Activated T-cell treated with anti-CD3 and anti-CD28 coated beads, Interleukin-2, amount 50 U/mL, for 24 hours (primary cell): ENCODE results near the gene COX5A.
"Not testable (repeated sequence)": the region's sequence is repeated elsewhere in the genome, so short reads cannot be mapped to it uniquely, and the experiment has no call there.

Experiments
- DNase-seq: peaks from one replicate; pipeline ENCODE4 v3.0.0-alpha.2; 2020
- H3K27ac Mint-ChIP-seq: 2 replicates; pipeline ENCODE4 v1.8.0; 2020; ENCODE audit warnings: mild to moderate bottlenecking, mixed read lengths
- H3K27me3 Mint-ChIP-seq: 2 replicates; pipeline ENCODE4 v1.8.0; 2020; ENCODE audit warnings: mixed read lengths
- H3K36me3 Mint-ChIP-seq: 2 replicates; pipeline ENCODE4 v1.8.0; 2020; ENCODE audit warnings: low read depth, mixed read lengths
- H3K4me1 Mint-ChIP-seq: 2 replicates; pipeline ENCODE4 v1.8.0; 2020; ENCODE audit warnings: low read depth, mixed read lengths
- H3K4me3 Mint-ChIP-seq: 2 replicates; pipeline ENCODE4 v1.8.0; 2020; ENCODE audit warnings: mild to moderate bottlenecking, moderate library complexity, mixed read lengths
- H3K9me3 Mint-ChIP-seq: 2 replicates; pipeline ENCODE4 v1.8.0; 2020; ENCODE audit warnings: mixed read lengths

COX5A gene

GRCh38 chr15:74928771-74929198 is 9.1 kb downstream of the COX5A start:
- Mint-ChIP-seq H3K9me3 (no peaks in the 10 kb centered on the region), H3K4me1 (peaks cover 10% of the 10 kb centered on the region), H3K36me3 (peaks cover 79% of the 10 kb centered on the region), H3K4me3 (no peak overlapping the region), H3K27ac (no peak overlapping the region), H3K27me3 (no peaks in the 10 kb centered on the region)
- DNase-seq = no peak

- Mint-ChIP-seq H3K4me1 (peaks cover 5% of the 10 kb centered on the region), H3K27me3 (no peaks in the 10 kb centered on the region), H3K36me3 (peaks cover 90% of the 10 kb centered on the region), H3K4me3 (no peak overlapping the region), H3K27ac (no peak overlapping the region), H3K9me3 (no peaks in the 10 kb centered on the region)
- DNase-seq = no peak
Measured at GRCh38 chr15:74924525-74924924, 13.3 kb downstream of the COX5A start.

GRCh38 chr15:74920456-74920855 is 17.4 kb downstream of the COX5A start:
- H3K27ac Mint-ChIP-seq = no peak overlapping the region
- H3K4me3 Mint-ChIP-seq = no peak overlapping the region
- no peaks in the 10 kb centered on the region for H3K27me3 Mint-ChIP-seq
- peaks cover 89% of the 10 kb centered on the region for H3K36me3 Mint-ChIP-seq
- DNase-seq = no peak
- H3K4me1 Mint-ChIP-seq = peaks cover 5% of the 10 kb centered on the region
- H3K9me3 Mint-ChIP-seq = no peaks in the 10 kb centered on the region

GRCh38 chr15:74917676-74918075 is 20.2 kb downstream of the COX5A start:
- Mint-ChIP-seq H3K36me3 (peaks cover 90% of the 10 kb centered on the region), H3K9me3 (no peaks in the 10 kb centered on the region)
- DNase-seq = no peak

GRCh38 chr15:74913799-74914198 is 24.1 kb downstream of the COX5A start:
- not testable (repeated sequence) for H3K9me3 Mint-ChIP-seq, H3K4me1 Mint-ChIP-seq, H3K4me3 Mint-ChIP-seq, H3K27me3 Mint-ChIP-seq, H3K27ac Mint-ChIP-seq, DNase-seq
- peaks cover 84% of the 10 kb centered on the region for H3K36me3 Mint-ChIP-seq

More at GRCh38 chr15:74917676-74918075, 20.2 kb downstream of the COX5A start:
- no peak overlapping the region for H3K27ac Mint-ChIP-seq
- no peaks in the 10 kb centered on the region for H3K4me1 Mint-ChIP-seq
- H3K27me3 Mint-ChIP-seq = no peaks in the 10 kb centered on the region
- no peak overlapping the region for H3K4me3 Mint-ChIP-seq

- Mint-ChIP-seq H3K27me3 (no peaks in the 10 kb centered on the region), H3K9me3 (no peaks in the 10 kb centered on the region), H3K36me3 (peaks cover 83% of the 10 kb centered on the region), H3K27ac (no peak overlapping the region), H3K4me3 (no peak overlapping the region), H3K4me1 (no peaks in the 10 kb centered on the region)
- DNase-seq = no peak
Measured at GRCh38 chr15:74913041-74913440, 24.8 kb downstream of the COX5A start.

- DNase-seq = no peak
- no peak overlapping the region for H3K27ac Mint-ChIP-seq
- H3K27me3 Mint-ChIP-seq = no peaks in the 10 kb centered on the region
- H3K36me3 Mint-ChIP-seq = peaks cover 81% of the 10 kb centered on the region
- no peak overlapping the region for H3K4me3 Mint-ChIP-seq
- no peaks in the 10 kb centered on the region for H3K9me3 Mint-ChIP-seq
- peaks cover 34% of the 10 kb centered on the region for H3K4me1 Mint-ChIP-seq
Measured at GRCh38 chr15:74908635-74909034, 29.2 kb downstream of the COX5A start.

GRCh38 chr15:74907163-74907870 is 30.6 kb downstream of the COX5A start:
- no peak for DNase-seq
- no peaks in the 10 kb centered on the region for H3K27me3 Mint-ChIP-seq
- H3K27ac Mint-ChIP-seq = peak overlapping the region; percentile 95
- peak overlapping the region; percentile 89 for H3K4me3 Mint-ChIP-seq
- peaks cover 81% of the 10 kb centered on the region for H3K36me3 Mint-ChIP-seq
- no peaks in the 10 kb centered on the region for H3K9me3 Mint-ChIP-seq
- H3K4me1 Mint-ChIP-seq = peaks cover 35% of the 10 kb centered on the region

- Mint-ChIP-seq H3K4me1 (peaks cover 41% of the 10 kb centered on the region), H3K4me3 (peak within 1 kb of the TSS; percentile 89), H3K36me3 (peaks cover 83% of the 10 kb centered on the region), H3K9me3 (no peaks in the 10 kb centered on the region), H3K27ac (peak within 1 kb of the TSS; percentile 95), H3K27me3 (no peaks in the 10 kb centered on the region)
- peak; percentile 87 for DNase-seq
Measured at GRCh38 chr15:74906450-74907162, 31.3 kb downstream of the COX5A start, which contains the start of gene FAM219B. FAM219B (minus strand) TSS chr15:74906851; CDS start chr15:74906800, 51 bp downstream.

GRCh38 chr15:74906067-74906449 is 31.8 kb downstream of the COX5A start:
- no peak for DNase-seq
- H3K27me3 Mint-ChIP-seq = no peaks in the 10 kb centered on the region
- H3K4me1 Mint-ChIP-seq = peaks cover 42% of the 10 kb centered on the region
- no peaks in the 10 kb centered on the region for H3K9me3 Mint-ChIP-seq
- H3K4me3 Mint-ChIP-seq = peak overlapping the region; percentile 89
- H3K36me3 Mint-ChIP-seq = peaks cover 83% of the 10 kb centered on the region
- H3K27ac Mint-ChIP-seq = peak overlapping the region; percentile 90

- peaks cover 47% of the 10 kb centered on the region for H3K4me1 Mint-ChIP-seq
Measured at GRCh38 chr15:74904190-74904805, 33.6 kb downstream of the COX5A start.

GRCh38 chr15:74903676-74904075 is 34.2 kb downstream of the COX5A start:
- no peak overlapping the region for H3K4me3 Mint-ChIP-seq
- no peaks in the 10 kb centered on the region for H3K9me3 Mint-ChIP-seq
- no peak for DNase-seq
- H3K36me3 Mint-ChIP-seq = peaks cover 86% of the 10 kb centered on the region
- H3K4me1 Mint-ChIP-seq = peaks cover 47% of the 10 kb centered on the region
- H3K27me3 Mint-ChIP-seq = no peaks in the 10 kb centered on the region
- peak overlapping the region; percentile 70 for H3K27ac Mint-ChIP-seq

More at GRCh38 chr15:74904190-74904805, 33.6 kb downstream of the COX5A start:
- peak overlapping the region; percentile 90 for H3K27ac Mint-ChIP-seq
- no peaks in the 10 kb centered on the region for H3K27me3 Mint-ChIP-seq
- no peaks in the 10 kb centered on the region for H3K9me3 Mint-ChIP-seq
- H3K4me3 Mint-ChIP-seq = peak overlapping the region; percentile 89
- no peak for DNase-seq
- peaks cover 85% of the 10 kb centered on the region for H3K36me3 Mint-ChIP-seq

GRCh38 chr15:74902295-74903075 is 35.4 kb downstream of the COX5A start:
- Mint-ChIP-seq H3K36me3 (peaks cover 89% of the 10 kb centered on the region), H3K4me1 (peaks cover 43% of the 10 kb centered on the region), H3K27ac (peak overlapping the region; percentile 15), H3K9me3 (no peaks in the 10 kb centered on the region), H3K27me3 (no peaks in the 10 kb centered on the region), H3K4me3 (no peak overlapping the region)
- no peak for DNase-seq

GRCh38 chr15:74901612-74902063 is 36.2 kb downstream of the COX5A start:
- peak overlapping the region; percentile 15 for H3K27ac Mint-ChIP-seq

More at GRCh38 chr15:74901612-74902063, 36.2 kb downstream of the COX5A start:
- DNase-seq = peak; percentile 71
- Mint-ChIP-seq H3K4me3 (no peak overlapping the region), H3K27me3 (no peaks in the 10 kb centered on the region), H3K36me3 (peaks cover 89% of the 10 kb centered on the region), H3K9me3 (no peaks in the 10 kb centered on the region), H3K4me1 (peaks cover 35% of the 10 kb centered on the region)
